Measurements from ENCODE around the gene TOM1L2. TPM values are rescaled to one million over a fixed set of nuclear protein-coding genes. Genes with fewer than 3 reads are reported as not detected.

TOM1L2 gene
- total RNA-seq, 1 donor from 2014 or later, result 88.6 TPM

DNA sequence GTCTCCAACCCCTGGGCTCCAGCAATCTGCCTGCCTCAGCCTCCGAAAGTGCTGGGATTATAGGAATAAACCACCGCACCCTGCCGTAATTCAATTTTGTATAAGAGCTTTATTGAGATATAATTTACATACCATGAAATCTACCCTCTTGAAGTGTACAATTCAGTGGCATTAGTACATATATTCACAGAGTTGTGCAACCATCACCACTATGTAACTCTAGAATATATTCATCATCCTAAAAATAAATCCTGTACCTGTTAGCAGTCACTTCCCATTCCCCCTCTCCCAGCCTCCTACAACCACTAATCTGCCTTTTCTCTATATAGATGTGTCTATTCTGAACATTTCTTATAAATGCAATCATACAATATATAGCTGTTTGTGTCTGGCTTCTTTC lies 26.1 kb downstream of the TOM1L2 start:
- no peak overlapping the region for H3K4me3 ChIP-seq
- H3K27ac ChIP-seq, result no peak overlapping the region
- DNase-seq (ENCODE audit: extremely low spot score in 2 of 2), result no peak
- no peaks in the 10 kb centered on the region for H3K9me3 ChIP-seq
- intact Hi-C loops (cut with DNase I), result no loop called here
- peaks cover 54% of the 10 kb centered on the region for H3K4me1 ChIP-seq
- TF ChIP-seq POLR2A (IDR thresholded peaks at IDR 0.05) (no peak), POLR2AphosphoS5 (IDR thresholded peaks at IDR 0.05; ENCODE audit: insufficient read depth in 1 of 2, low read depth in 1 of 2) (no peak)
- TF ChIP-seq, protein P1, sequence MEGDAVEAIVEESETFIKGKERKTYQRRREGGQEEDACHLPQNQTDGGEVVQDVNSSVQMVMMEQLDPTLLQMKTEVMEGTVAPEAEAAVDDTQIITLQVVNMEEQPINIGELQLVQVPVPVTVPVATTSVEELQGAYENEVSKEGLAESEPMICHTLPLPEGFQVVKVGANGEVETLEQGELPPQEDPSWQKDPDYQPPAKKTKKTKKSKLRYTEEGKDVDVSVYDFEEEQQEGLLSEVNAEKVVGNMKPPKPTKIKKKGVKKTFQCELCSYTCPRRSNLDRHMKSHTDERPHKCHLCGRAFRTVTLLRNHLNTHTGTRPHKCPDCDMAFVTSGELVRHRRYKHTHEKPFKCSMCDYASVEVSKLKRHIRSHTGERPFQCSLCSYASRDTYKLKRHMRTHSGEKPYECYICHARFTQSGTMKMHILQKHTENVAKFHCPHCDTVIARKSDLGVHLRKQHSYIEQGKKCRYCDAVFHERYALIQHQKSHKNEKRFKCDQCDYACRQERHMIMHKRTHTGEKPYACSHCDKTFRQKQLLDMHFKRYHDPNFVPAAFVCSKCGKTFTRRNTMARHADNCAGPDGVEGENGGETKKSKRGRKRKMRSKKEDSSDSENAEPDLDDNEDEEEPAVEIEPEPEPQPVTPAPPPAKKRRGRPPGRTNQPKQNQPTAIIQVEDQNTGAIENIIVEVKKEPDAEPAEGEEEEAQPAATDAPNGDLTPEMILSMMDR (IDR thresholded peaks at IDR 0.05), result no peak
- no peaks in the 10 kb centered on the region for H3K36me3 ChIP-seq
- no peaks in the 10 kb centered on the region for H3K27me3 ChIP-seq

DNA sequence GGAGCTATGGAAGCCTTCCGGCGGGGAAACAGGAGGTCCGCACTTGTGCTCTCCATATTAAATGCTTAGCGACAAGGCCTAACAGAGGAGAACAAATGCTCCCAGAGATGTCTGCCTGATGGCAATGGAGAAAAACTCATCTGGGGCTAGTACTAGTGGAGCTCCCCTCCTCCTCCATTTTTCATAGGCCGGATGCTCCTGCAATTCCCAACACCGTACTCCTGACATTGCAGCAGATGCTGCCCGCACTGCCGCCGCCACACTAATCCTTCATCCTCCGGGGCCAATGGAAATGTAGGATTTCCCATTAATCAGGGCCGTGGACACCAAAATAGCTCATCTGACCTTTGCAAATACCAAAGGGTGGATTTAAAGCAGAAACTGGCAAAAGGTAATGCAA lies 27.5 kb downstream of the TOM1L2 start:
- H3K4me1 ChIP-seq, result peaks cover 60% of the 10 kb centered on the region
- H3K4me3 ChIP-seq, result no peak overlapping the region
- intact Hi-C loops (cut with DNase I), result no loop called here
- TF ChIP-seq, protein P1 (IDR thresholded peaks at IDR 0.05), result no peak
- TF ChIP-seq POLR2A (IDR thresholded peaks at IDR 0.05) (no peak), POLR2AphosphoS5 (IDR thresholded peaks at IDR 0.05; ENCODE audit: insufficient read depth in 1 of 2, low read depth in 1 of 2) (no peak)
- no peak for DNase-seq (ENCODE audit: extremely low spot score in 2 of 2)
- H3K27ac ChIP-seq, result no peak overlapping the region
- H3K27me3 ChIP-seq, result no peaks in the 10 kb centered on the region
- no peaks in the 10 kb centered on the region for H3K36me3 ChIP-seq
- no peaks in the 10 kb centered on the region for H3K9me3 ChIP-seq

- intact Hi-C loops (cut with DNase I), result no loop called here
- H3K27me3 ChIP-seq, result no peaks in the 10 kb centered on the region
- H3K4me1 ChIP-seq, result peaks cover 65% of the 10 kb centered on the region
- no peaks in the 10 kb centered on the region for H3K36me3 ChIP-seq
- H3K4me3 ChIP-seq, result no peak overlapping the region
- no peak for TF ChIP-seq POLR2A (IDR thresholded peaks at IDR 0.05)
- TF ChIP-seq, protein P1 (IDR thresholded peaks at IDR 0.05), result no peak
- TF ChIP-seq POLR2AphosphoS5 (IDR thresholded peaks at IDR 0.05; ENCODE audit: insufficient read depth in 1 of 2, low read depth in 1 of 2), result no peak
- H3K27ac ChIP-seq, result peak overlapping the region; percentile 33
- H3K9me3 ChIP-seq, result no peaks in the 10 kb centered on the region
- DNase-seq (ENCODE audit: extremely low spot score in 2 of 2), result no peak
Observed at GRCh38 chr17:17944242-17944641, 28.0 kb downstream of the TOM1L2 start.

DNA sequence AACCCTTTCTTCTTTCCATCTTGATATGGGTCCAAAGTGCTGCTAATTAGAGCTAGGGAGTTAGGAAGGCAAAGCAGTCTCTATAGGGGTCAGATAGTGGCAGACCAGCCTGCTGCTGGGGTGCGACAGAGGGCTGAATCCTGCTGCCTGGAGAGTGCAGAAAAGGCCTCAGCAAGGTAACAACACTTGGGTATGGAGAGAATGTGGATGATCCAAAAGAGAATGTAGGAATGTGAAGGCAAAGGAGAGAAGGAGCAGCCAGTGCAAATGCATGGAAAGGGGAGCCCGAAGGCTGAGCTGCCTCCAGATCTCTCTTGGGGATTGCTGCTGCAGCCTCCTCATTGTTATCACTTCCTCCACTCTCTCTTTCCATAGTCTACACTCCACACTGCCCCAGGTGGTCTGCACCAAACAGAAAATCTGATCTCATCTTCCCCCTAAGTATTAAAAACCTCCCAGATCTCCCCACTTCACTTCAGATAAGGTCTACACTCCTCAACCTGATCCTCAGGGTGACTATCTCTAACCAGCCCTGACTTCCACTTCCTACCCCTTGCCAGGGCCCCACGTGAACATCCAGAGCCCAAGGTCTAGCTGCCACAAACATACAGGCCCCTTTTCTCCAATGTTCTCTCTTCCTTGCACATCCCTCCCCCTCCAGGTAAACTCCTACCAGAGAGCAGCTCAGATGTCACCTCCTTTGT lies 28.8 kb downstream of the TOM1L2 start:
- Histone ChIP-seq H3K36me3 (no peaks in the 10 kb centered on the region), H3K27me3 (no peaks in the 10 kb centered on the region), H3K9me3 (no peaks in the 10 kb centered on the region), H3K27ac (peak overlapping the region; percentile 48), H3K4me3 (no peak overlapping the region), H3K4me1 (peaks cover 68% of the 10 kb centered on the region)
- intact Hi-C loops (cut with DNase I), result no loop called here
- no peak for TF ChIP-seq POLR2AphosphoS5 (IDR thresholded peaks at IDR 0.05; ENCODE audit: insufficient read depth in 1 of 2, low read depth in 1 of 2)
- TF ChIP-seq, protein P1 (IDR thresholded peaks at IDR 0.05), result no peak
- no peak for DNase-seq (ENCODE audit: extremely low spot score in 2 of 2)

- peaks cover 67% of the 10 kb centered on the region for H3K4me1 ChIP-seq
- intact Hi-C loops (cut with DNase I), result no loop called here
- TF ChIP-seq, protein P1 (IDR thresholded peaks at IDR 0.05), result no peak
- TF ChIP-seq POLR2A (IDR thresholded peaks at IDR 0.05), result no peak
- TF ChIP-seq POLR2AphosphoS5 (IDR thresholded peaks at IDR 0.05; ENCODE audit: insufficient read depth in 1 of 2, low read depth in 1 of 2), result no peak
- no peak for DNase-seq (ENCODE audit: extremely low spot score in 2 of 2)
- H3K9me3 ChIP-seq, result no peaks in the 10 kb centered on the region
- no peak overlapping the region for H3K4me3 ChIP-seq
- peak overlapping the region; percentile 51 for H3K27ac ChIP-seq
- no peaks in the 10 kb centered on the region for H3K27me3 ChIP-seq
- H3K36me3 ChIP-seq, result no peaks in the 10 kb centered on the region
Observed at GRCh38 chr17:17942846-17943245, 29.4 kb downstream of the TOM1L2 start.
